HuH-7 (cell line): ENCODE data around the gene SHB.
A peak's percentile ranks its signal among the peaks of the same experiment; 100 is the strongest.

ENCODE experiments used
- DNase-seq: peaks from one replicate; pipeline ENCODE4 v3.0.0; 2011; ENCODE audit warnings: low spot score

Gene SHB, protein sequence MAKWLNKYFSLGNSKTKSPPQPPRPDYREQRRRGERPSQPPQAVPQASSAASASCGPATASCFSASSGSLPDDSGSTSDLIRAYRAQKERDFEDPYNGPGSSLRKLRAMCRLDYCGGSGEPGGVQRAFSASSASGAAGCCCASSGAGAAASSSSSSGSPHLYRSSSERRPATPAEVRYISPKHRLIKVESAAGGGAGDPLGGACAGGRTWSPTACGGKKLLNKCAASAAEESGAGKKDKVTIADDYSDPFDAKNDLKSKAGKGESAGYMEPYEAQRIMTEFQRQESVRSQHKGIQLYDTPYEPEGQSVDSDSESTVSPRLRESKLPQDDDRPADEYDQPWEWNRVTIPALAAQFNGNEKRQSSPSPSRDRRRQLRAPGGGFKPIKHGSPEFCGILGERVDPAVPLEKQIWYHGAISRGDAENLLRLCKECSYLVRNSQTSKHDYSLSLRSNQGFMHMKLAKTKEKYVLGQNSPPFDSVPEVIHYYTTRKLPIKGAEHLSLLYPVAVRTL

DNA sequence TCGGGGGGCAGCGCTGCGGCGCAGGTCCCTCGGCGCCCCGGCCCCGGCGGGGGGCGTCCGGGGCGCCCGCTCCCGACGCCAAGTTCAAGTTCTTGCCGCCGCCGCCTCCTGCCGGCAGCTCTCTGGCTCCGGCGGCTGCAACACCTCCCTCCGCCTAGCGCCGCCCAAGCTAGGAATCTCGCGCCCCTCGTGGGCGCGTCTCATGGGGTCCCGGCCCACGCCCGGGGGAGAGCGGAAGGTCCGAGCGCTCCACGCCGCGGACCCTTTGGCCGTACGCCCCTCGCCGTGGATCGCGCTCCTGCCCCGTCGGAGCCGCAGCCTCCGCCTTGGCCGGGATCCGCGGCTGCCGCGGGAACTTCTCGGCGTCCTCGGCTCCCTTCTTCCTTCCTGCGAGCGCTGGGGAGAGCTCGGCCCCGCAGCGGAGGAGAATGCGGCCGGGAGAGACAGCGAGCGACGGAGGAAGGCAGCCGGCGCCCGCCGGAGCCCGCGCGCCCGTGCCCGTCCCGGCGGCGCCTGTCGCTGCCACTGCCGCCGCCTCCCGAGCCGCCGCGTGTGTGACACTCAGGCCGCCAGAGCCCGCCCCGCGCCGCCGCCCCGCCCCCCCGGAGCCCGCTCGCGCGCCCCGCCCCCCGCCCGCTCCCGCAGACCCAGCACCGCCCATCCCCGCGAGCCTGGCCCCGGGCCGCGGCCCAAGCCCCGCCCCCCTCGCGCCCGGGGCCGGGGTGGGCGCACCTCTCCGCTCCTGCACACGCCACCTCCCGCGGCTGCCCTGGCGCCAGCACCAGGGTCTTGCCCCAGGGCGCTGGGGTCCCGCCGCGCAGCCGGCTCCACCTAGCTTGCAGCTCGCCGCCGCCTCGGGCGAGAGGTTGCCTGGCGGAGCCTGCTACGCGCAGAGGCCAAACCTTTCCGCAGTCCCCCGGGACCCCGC lies at the start of gene SHB:
TSS of gene SHB (minus strand) at position 527 of the 928 bp plus-strand sequence. CDS start 582 bp downstream, outside the sequence.
- peak; percentile 80 for DNase-seq

DNA sequence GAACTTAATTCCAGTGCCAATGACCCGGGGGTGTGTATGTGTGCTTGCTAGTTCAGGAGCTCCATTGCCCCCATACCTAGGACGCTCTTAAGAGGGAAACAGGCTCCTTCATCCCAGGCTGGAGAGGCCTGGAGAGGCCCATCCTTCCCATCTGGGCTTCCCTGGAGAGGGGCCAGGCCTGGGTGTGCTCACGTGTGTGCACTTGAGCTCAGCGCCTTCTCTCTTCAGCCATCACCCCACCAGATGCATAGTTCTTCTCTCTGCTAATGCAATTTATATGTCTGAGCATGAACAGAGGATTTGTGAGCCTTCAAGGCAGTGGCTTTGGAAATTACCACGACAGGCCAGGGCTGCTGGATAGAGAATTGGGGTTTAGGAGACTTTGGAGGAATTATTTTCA lies 48.6 kb upstream of the SHB start:
- DNase-seq: no peak

DNA sequence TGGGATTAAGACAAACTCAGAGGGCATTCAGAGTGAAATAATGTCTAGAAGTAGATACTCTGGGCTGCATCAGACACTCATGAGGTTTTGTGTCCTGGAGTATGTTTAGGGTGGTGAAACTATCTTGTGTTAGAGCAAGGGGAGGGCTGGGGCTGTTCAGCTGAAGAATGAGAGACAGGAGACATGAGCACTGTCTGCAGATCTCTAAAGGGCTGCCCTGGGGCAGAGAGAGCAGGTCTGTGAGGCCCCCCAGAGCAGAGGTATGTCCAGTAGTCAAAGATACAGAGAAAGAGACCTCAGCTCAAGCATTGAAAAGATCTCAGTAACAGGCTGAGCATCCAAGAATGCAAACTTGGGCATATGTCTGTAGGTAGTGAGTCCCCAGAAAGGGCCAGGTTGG lies 45.9 kb upstream of the SHB start:
- no peak for DNase-seq

DNA sequence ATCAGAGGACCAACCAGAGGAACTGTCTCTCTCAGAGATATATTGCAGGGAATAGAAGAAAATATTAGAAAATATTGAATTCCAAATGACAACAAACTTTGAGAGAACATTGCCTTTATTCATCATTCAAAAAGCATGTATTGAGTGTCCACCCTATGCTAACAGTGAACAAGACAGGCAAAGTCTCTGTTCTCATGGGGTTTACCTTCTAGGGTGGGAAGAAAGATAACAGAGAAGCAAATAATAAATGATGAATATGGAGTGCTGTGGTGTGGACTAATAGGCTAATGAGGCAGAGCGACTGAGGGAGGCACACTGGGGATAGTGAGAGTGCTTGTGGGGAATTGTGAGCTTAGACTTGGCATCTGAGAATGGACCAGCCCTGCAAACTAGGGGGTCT lies 43.4 kb upstream of the SHB start:
- DNase-seq: no peak

DNA sequence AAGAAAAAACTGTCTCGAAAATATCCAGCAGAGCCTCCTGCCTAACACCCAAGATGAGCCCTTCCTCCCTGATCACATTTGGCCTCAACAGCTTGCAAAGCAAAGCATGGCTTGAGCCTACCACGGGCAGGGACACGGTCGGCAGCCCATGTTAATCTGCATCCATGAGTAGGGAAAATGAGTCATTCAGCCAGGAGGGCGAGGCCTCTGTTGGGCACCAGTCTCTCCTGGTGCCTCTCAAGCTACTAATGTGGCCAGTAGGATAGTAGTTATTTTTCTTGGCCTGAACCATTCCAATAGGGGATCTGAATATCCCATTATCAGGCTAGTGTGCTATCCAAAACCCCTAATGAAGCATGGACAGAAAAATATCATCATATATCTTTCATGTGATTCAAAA lies 43.0 kb upstream of the SHB start:
- DNase-seq: no peak

DNA sequence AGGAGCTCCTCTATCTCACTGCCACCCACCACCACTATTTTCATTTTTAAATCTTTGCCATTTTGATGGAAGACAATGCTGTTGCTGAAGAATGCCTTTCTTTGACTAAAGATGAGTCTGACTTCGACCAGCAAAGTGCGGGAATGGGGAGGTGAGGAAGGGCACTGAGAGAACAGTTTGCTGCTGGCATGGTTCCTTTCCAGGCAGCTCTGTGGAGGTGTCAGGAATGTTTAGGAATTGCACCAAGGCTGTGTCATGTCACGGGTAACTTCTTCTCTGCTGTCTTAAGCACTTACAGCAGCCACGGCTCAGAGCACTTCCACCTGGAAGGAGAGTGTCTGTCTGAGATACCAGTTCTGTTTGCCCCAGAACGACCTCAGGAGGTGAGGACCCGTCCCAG lies 41.4 kb upstream of the SHB start:
- no peak for DNase-seq

DNA sequence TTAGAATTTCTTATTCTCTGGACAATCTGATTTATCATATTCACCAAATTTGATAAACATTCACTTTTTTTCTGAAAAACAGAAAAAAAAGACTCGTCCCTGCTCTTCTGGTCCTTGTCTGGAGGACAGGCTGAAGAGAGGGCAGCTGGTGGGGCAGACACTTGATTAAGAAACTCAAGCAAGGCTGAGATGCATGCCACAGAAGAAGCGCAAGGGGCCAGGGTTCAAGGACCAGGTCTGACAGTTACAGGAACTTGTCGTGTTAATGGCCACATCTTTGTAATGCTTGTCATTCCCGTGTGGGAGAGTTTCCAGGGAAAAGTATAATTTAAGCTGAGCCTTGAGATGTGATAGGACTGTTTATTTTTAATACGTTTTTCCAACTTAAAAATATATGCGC lies 40.6 kb upstream of the SHB start:
- no peak for DNase-seq

DNA sequence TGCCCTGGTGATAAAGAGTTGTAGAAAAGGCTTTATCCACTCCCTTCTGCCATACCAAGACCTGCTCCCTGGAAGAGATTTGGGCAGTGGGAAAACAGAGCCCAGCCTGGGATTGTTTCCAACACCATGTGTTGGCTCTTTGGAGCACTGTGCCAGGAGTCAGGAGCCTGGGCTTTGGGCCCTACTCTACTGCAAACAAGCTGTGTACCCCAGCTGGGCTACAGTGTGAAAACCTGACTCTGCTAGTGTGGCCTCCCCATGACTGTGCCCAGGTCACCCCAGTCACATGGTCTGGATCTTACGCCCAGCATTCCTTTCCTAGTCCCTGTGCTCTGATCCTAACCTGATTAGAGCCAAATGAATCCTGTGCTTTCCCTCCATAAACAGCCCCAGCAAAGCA lies 39.3 kb upstream of the SHB start:
- DNase-seq: no peak

DNA sequence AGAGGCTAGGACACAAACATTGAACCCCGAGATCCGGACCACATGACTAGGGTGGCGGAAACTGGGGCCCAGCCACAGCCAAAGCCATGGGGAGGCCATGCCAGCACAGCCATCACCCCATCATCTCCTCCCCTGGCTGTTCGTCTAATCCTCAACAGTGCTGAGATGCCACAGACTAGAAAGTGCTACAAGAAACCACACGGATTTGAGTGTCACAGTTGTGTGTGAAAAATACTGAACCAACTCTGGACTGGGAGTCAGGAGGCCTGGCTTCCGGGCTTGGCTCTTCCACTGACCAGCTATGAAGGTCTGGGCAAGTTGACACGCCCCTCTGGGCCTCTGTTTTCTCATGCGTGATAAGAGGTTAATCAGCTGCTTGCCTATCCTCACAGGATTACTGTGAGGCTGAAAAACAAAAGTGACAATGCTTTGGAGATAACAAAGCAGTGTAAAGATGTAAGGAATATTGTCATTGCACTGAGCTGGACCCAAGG lies 38.8 kb upstream of the SHB start:
- DNase-seq: no peak

DNA sequence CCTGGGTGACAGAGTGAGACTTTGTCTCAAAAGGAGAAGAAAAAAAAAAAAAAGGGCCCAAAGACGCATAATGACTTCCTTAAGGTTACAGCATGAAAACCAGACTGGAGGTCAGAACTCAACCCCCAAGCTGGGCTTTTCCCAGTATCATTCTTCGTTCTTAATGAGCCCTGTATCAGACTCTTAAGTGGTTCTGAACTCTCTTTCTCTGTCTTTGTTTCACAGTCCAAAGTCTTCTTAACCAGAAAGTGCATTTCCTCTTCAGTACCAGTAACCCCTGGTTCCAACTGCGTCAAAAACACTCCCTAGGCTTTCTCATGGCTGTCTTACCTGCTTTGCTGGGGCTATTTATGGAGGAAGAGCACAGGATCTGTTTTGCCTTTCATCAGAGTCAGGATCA lies 38.4 kb upstream of the SHB start:
- DNase-seq: no peak

DNA sequence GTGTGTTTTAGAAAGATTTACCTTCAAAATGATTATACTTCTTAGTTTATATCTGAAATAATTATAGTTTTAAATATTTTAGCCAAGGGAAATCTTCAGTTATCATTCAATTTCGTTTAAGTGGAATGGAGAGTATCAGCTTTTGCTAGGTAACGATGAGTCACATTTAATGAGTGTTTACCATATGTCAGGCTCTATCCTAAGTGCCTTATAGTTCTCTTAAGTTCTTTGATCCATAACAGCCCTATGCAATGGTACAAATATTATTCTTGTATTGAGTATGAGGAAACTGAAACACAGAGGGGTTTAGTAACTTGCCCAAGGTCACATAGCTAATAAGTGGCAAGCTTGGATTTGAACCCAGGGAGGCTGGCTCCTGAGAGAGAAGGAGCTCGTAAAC lies 37.5 kb upstream of the SHB start:
- no peak for DNase-seq

DNA sequence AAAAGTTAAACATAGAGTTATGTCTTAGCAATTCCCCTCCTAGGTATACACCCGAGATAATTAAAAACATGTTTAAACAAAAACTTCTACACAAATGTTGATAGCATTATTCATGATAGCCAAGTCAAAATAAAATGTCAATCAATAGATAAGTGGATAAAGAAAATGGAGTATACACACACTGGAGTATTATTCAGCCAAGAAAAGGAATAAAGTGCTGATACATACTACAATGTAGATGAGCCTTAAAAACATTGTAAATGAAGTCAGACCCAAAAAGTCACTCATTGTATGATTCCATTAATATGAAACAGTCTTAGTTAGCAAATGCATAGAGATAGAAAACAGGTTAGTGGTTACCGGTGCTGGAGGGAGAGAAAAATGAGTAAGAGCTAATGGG lies 34.3 kb upstream of the SHB start:
- no peak for DNase-seq

DNA sequence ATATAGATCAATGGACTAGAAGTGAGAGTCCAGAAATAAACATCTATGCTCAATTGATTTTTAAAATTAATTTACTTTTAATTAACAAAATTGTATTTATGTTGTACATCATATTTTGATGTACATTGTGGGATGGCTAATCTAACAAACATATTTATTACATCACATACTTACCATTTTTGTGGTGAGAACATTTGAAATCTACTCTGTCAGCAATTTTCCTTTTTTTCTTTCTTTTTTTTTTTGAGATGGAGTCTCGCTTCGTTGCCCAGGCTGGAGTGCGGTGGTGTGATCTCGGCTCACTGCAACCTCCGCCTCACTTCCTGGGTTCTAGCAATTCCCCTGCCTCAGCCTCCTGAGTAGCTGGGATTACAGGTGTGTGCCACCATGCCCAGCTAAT lies 32.4 kb upstream of the SHB start:
- DNase-seq: no peak

DNA sequence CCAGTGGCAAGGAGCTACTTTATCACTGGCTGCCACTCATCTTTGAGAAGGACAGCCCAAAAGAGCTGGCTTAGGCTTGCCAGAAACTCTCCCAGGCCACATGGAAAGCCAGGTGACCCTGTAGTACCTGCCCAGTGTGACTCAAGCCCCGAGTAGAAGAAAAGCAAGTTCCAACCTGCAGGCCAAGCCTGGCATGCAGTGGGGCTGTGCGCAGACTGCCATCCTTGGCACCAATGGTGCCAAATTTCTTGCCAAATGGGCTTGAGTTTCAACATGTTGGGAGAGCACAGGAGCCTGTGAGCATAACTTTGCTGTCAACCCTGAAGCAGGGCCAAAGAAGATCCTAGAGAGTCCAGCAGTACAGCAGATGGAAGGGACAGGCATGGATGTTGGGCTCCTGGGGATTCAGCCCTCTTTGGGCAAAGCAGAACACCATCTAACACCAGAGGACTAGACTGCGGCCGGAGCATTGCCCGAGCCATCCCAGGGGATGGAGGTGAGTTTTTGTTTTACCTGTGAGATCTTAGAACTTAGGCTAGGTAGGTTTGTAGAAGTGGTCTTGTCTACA lies 27.3 kb upstream of the SHB start:
- DNase-seq: no peak

DNA sequence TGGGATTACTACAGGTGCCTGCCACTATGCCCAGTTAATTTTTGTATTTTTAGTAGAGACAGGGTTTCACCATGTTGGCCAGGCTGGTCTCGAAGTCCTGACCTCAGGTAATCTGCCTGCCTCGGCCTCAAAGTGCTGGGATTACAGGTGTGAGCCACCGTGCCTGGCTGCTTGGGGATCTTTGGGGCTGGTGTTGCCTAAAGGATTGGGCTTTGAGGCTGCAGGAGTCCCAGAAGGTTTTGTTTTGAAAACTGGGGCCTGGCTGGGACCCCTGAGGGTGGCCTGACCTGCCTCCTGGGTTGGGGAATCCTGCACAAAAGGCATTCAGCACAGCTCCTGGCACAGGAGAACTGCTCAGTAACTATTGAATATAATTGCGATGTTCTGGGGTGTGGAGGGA lies 25.1 kb upstream of the SHB start:
- no peak for DNase-seq

DNA sequence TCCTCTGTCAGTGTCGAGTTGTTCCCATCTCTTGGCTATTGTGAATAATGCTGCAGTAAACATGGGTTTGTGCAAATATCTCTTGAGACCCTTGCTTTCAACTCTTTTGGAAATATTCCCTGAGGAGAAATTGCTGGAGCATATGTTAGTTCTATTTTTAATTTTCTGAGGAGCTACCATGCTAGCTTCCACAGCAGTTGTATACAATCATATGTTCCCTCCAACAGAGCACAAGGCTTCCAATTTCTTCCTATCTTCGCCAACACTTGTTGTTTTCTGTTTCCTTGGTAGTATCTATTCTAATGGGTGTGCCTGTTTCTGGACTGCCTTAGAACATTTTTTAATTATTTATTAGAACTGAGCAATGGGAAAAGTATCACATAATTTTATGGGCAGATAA lies 23.6 kb upstream of the SHB start:
- DNase-seq: no peak

DNA sequence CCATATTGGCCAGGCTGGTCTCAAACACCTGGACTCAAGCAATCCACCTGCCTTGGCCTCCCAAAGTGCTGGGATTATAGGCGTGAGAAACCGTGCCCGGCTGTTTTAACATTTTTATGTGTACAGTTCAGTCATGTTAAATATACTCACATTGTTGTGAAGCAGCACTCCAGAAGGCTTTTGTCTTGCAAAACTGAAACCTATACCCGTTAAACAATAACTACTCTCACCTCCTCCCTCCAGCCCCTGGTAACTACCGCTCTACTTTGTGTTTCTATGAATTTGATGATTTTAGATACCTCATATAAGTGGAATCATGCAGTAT lies 23.1 kb upstream of the SHB start:
- no peak for DNase-seq

DNA sequence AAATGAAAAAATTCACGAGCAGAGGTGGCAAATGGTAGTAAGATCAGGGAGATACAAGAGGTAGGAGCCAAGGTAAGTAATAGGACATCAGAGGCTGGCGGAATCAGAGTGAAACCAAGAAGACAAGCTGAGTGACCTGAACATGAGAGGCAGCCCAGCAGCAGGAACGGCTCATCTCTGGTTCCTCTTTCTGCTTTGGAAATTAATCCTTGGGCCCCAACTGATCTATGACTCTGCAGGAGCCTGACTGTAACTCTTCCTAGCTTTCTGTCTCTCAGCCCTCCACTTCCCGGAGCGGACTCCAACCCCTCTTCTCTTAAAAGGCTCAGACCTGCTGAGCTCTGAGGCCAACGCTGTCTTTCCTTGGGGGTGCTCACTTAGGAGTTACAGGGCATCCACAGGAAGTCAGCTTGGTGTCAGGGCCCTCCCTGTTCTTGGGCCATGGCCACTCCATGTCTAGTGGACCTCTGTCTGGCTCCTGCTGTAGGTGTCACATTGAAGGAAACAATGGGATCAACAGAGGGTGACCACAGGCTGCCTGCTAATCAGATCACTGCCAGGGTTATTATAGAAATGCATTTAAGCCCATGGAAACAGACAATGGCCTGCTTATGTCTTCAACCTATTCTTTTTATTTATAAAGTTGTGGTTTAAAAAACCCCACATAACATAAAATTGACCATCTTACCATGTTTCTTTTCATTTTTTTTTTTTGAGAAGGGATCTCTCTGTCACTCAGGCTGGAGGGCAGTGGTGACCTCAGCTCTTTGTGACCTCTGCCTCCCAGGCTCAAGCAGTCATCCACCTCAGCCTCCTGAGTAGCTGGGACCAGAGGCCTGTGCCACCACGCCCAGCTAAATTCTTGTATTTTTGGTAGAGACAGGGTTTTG lies 22.5 kb upstream of the SHB start:
- no peak for DNase-seq

DNA sequence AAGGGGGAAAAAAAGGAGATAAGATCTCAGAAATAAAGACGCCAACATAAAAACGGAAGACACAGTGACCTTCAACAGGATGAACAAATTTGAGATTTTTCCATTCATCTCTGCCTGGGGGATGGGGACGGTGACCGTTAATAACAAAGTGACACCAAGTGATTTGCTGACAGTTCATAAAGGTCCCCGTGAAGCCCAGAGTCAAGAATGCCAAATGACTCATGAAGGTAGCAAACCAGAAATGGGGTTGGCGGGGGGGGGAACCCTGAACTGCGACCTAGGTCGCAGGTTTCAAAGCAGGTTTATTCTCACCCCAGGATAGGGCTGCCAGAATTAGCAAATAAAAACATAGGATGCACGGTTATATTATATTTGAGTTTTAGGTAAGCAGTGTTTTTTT lies 21.1 kb upstream of the SHB start:
- no peak for DNase-seq

DNA sequence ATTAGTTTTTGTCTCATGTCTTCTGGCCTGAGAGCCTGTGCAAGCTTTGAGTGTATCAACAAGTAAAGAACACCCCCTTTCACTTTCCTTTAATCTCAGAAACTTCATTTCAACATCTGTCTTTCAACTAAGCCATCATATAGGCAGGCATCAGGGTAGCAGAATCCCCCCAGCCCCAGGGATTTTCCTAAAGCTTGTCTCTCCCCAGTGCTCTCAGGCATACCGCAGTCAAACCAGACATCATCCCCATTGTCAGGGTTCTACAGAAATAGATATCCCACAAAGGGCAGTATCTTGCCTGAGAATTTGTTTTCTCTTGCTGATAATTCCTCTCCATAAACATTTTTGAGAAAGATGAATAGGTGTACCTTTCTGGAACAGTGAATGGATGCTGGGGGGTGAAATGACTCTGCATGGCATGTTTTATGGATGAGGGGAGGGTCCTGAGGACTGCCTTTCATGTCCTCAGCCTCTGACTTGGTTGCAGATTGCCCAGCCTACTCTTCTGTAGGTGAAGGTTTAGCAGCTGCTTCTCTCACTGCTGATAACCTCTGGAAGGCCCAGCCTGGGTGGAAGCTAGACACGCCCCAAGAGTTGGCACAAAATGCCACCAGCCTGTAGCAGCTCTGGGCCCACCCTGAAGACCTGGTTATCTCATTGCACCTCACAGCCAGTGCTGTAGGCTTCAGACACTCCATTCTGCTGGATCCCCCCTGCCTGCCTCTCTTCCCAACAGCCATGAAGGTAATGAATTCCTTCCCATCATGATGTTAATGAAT lies 20.5 kb upstream of the SHB start:
- DNase-seq: no peak
